H1 (cell line): Measurements from ENCODE around the gene ZFYVE21. TPM values are rescaled to one million over a fixed set of nuclear protein-coding genes. Genes with fewer than 3 reads are reported as not detected.

Source experiments
- CREB1 ChIP-seq: IDR thresholded peaks from 2 replicates; pipeline ENCODE4 v1.6.1; 2012; ENCODE audit warnings: inconsistent platforms
- GTF2F1 ChIP-seq: IDR thresholded peaks from 2 replicates; pipeline ENCODE4 v1.6.1; 2012; ENCODE audit warnings: low read depth, low read length, improper control_type of control experiment, borderline replicate concordance
- HDAC2 ChIP-seq, 2 experiments: fragments of 300-600 bp in 1 of 2; sonication (generic) in 1 of 2; IDR thresholded peaks; 2 replicates each; pipeline ENCODE4 v1.6.1; 2011 to 2012; ENCODE audit warnings: low read depth in 2 of 2, low read length in 2 of 2, mild to moderate bottlenecking in 2 of 2, moderate library complexity in 2 of 2, borderline replicate concordance in 1 of 2, inconsistent platforms in 1 of 2
- NANOG ChIP-seq: IDR thresholded peaks from 2 replicates; pipeline ENCODE4 v1.6.1; 2011; ENCODE audit warnings: low read length, low read depth, mild to moderate bottlenecking, inconsistent platforms; ENCODE audit not compliant: insufficient read depth, poor library complexity, severe bottlenecking
- NRF1 ChIP-seq: IDR thresholded peaks from 2 replicates; pipeline ENCODE4 v1.6.1; 2011; ENCODE audit warnings: mild to moderate bottlenecking, low read depth, low read length, improper control_type of control experiment
- SIRT6 ChIP-seq: IDR thresholded peaks from one replicate; pipeline ENCODE4 v1.7.1; 2012; ENCODE audit warnings: low read length, inconsistent platforms
- SIX5 ChIP-seq: IDR thresholded peaks from 2 replicates; pipeline ENCODE4 v1.6.1; 2011; ENCODE audit warnings: mild to moderate bottlenecking, low read depth, low read length
- SP1 ChIP-seq: IDR thresholded peaks from 2 replicates; pipeline ENCODE4 v1.6.1; 2011; ENCODE audit warnings: low read depth, low read length
- SUZ12 ChIP-seq: fragments of 200-600 bp; sonication (generic); IDR thresholded peaks from 2 replicates; pipeline ENCODE4 v1.6.1; 2012; ENCODE audit warnings: mild to moderate bottlenecking, inconsistent platforms, low read length, moderate library complexity, mixed read lengths
- TAF7 ChIP-seq: optimal IDR thresholded peaks from 2 replicates; pipeline ENCODE3; 2011; ENCODE audit warnings: low read depth, mild to moderate bottlenecking, inconsistent platforms, low read length, moderate library complexity, borderline replicate concordance
- polyA plus RNA-seq, 7 experiments: library from polyadenylated mRNA; depleted of rRNA in 3 of 7; stranded (reverse) in 5 of 7; unstranded in 2 of 7; fragments of >200 nt in 5 of 7; fragments of 200-250 nt in 2 of 7; gene quantifications; 1 replicate in 5 of 7; 2 replicates in 1 of 7; 4 replicates in 1 of 7; pipeline versions ENCODE4 v1.2.1 to v1.2.3, GENCODE V29; 2011 to 2013; ENCODE audit warnings: missing spikeins in 2 of 7, mixed read lengths in 2 of 7
- total RNA-seq: library from RNA; stranded (reverse); fragmentation: NEBNext Ultra II Directional; extraction: Animal tissue kit (Norgen Biotek cat#: 25700); gene quantifications from 2 replicates; pipeline ENCODE4 v1.2.1, GENCODE V29; 2021
- TF ChIP-seq, protein P1 (sequence below): fragments of 300-600 bp; sonication (generic); IDR thresholded peaks from 2 replicates; pipeline ENCODE4 v1.7.1; 2012; ENCODE audit warnings: low read length, moderate library complexity, mild to moderate bottlenecking, inconsistent platforms; ENCODE audit not compliant: insufficient replicate concordance

ZFYVE21 gene
- total and polyA plus RNA-seq, 2 of the 8 experiments (the other 6 are each of a cell fraction or from before 2014, with no cell fraction given) = 53.4 to 127 TPM

GRCh38 chr14:103742499-103743255 is 27.1 kb downstream of the ZFYVE21 start (continued):
- TF ChIP-seq, protein P1, sequence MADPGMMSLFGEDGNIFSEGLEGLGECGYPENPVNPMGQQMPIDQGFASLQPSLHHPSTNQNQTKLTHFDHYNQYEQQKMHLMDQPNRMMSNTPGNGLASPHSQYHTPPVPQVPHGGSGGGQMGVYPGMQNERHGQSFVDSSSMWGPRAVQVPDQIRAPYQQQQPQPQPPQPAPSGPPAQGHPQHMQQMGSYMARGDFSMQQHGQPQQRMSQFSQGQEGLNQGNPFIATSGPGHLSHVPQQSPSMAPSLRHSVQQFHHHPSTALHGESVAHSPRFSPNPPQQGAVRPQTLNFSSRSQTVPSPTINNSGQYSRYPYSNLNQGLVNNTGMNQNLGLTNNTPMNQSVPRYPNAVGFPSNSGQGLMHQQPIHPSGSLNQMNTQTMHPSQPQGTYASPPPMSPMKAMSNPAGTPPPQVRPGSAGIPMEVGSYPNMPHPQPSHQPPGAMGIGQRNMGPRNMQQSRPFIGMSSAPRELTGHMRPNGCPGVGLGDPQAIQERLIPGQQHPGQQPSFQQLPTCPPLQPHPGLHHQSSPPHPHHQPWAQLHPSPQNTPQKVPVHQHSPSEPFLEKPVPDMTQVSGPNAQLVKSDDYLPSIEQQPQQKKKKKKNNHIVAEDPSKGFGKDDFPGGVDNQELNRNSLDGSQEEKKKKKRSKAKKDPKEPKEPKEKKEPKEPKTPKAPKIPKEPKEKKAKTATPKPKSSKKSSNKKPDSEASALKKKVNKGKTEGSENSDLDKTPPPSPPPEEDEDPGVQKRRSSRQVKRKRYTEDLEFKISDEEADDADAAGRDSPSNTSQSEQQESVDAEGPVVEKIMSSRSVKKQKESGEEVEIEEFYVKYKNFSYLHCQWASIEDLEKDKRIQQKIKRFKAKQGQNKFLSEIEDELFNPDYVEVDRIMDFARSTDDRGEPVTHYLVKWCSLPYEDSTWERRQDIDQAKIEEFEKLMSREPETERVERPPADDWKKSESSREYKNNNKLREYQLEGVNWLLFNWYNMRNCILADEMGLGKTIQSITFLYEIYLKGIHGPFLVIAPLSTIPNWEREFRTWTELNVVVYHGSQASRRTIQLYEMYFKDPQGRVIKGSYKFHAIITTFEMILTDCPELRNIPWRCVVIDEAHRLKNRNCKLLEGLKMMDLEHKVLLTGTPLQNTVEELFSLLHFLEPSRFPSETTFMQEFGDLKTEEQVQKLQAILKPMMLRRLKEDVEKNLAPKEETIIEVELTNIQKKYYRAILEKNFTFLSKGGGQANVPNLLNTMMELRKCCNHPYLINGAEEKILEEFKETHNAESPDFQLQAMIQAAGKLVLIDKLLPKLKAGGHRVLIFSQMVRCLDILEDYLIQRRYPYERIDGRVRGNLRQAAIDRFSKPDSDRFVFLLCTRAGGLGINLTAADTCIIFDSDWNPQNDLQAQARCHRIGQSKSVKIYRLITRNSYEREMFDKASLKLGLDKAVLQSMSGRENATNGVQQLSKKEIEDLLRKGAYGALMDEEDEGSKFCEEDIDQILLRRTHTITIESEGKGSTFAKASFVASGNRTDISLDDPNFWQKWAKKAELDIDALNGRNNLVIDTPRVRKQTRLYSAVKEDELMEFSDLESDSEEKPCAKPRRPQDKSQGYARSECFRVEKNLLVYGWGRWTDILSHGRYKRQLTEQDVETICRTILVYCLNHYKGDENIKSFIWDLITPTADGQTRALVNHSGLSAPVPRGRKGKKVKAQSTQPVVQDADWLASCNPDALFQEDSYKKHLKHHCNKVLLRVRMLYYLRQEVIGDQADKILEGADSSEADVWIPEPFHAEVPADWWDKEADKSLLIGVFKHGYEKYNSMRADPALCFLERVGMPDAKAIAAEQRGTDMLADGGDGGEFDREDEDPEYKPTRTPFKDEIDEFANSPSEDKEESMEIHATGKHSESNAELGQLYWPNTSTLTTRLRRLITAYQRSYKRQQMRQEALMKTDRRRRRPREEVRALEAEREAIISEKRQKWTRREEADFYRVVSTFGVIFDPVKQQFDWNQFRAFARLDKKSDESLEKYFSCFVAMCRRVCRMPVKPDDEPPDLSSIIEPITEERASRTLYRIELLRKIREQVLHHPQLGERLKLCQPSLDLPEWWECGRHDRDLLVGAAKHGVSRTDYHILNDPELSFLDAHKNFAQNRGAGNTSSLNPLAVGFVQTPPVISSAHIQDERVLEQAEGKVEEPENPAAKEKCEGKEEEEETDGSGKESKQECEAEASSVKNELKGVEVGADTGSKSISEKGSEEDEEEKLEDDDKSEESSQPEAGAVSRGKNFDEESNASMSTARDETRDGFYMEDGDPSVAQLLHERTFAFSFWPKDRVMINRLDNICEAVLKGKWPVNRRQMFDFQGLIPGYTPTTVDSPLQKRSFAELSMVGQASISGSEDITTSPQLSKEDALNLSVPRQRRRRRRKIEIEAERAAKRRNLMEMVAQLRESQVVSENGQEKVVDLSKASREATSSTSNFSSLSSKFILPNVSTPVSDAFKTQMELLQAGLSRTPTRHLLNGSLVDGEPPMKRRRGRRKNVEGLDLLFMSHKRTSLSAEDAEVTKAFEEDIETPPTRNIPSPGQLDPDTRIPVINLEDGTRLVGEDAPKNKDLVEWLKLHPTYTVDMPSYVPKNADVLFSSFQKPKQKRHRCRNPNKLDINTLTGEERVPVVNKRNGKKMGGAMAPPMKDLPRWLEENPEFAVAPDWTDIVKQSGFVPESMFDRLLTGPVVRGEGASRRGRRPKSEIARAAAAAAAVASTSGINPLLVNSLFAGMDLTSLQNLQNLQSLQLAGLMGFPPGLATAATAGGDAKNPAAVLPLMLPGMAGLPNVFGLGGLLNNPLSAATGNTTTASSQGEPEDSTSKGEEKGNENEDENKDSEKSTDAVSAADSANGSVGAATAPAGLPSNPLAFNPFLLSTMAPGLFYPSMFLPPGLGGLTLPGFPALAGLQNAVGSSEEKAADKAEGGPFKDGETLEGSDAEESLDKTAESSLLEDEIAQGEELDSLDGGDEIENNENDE = no peak
- TF ChIP-seq NANOG (no peak), TAF7 (no peak), SUZ12 (no peak), SP1 (no peak), GTF2F1 (no peak), SIX5 (no peak), NRF1 (no peak), SIRT6 (no peak), CREB1 (no peak), HDAC2 (IDR thresholded peaks at IDR 0.05; ENCODE audit: borderline replicate concordance in 1 of 2, low read depth in 2 of 2, low read length in 2 of 2) (no peak)
